HG03045 (cell line): ENCODE data around the gene DUSP21.
"Not testable (repeated sequence)": the region's sequence is repeated elsewhere in the genome, so short reads cannot be mapped to it uniquely, and the experiment has no call there.

Source experiments
- ATAC-seq: cut with Tn5 transposase; IDR thresholded peaks from one replicate; pipeline ENCODE4 v1.9.1; 2021; ENCODE audit warnings: mild to moderate bottlenecking, moderate library complexity; ENCODE audit not compliant: unreplicated experiment

The DUSP21 gene

DNA sequence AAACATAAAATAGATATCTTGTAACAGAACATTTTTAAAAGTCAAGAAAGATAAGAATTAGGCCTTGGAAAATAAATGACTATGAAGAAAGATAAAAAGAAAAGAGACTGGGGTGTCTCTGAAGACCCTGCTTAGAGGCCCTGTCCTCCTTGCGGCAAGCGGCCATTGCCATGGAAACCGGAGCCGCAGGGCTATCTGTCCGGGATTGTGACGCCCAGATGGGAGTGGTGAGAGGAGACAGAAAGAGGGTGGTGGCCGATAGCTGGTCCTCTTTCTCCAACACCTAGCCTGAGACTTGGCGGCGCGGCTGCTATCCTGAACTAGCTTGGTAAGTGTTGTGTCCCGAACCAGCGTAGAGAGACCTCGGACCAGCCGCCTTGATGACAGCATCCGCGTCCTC, at the start of gene DUSP21:
Gene DUSP21 (plus strand): TSS at position 269 of the 400 bp plus-strand sequence. CDS start 112 bp downstream, at position 381.
- ATAC-seq, result no peak

DNA sequence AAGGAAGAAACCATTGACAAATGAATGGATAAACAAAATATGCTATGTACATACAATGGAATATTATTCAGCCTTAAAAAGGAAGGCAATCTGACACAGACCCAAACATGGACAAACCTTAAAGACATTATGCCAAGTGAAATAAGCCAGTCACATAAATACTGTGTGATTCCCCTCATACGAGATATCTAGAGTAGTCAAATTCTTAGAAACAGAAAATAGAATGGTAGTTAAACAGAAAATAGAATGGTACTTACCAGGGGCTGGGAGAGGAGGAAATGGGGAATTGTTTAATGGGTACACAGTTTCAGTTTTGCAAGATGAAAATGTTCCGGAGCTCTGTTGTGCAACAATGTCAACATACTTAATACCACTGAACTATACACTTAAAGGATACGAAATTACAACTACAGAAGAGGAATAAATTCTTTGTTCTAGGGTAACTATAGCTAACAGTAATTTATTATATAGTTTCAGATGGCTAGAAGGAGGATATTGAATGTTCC, 47.8 kb upstream of the DUSP21 start:
- no peak for ATAC-seq

DNA sequence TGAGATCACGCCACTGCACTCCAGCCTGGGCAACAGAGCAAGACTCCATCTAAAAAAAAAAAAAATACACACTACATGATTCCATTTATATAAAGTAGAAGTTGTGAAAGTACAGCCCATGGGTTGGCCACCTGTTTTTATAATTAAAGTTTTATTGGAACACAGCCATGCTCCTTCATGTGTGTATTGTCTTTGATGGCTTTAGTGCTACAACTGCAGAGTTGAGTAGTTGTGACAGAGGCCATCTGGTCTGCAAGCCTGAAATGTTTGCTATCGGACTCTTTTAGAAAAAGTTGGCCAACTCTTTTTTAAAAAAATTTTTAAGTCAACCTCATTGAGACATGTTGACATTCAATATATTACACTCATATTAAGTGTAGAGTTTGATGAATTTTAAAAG, 41.2 kb upstream of the DUSP21 start:
- no peak for ATAC-seq

DNA sequence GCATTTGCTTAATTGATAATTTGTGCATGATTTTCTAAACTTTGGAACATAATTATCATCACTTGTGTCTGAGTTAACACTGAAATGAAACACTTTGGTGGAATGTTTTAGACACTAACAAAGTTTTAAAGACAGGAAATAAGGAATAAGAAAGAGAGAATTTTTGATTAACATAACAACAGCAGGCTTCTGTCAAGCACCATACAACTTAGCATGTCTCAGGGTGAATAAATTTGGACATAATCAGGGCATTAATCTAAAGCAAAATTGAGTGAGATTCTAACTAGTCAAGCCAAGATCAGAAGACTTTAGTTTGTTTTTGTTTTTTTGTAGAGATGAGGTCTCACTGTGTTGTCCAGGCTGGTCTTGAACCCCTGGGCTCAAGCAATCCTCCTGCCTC, 28.1 kb upstream of the DUSP21 start:
- ATAC-seq, result no peak

DNA sequence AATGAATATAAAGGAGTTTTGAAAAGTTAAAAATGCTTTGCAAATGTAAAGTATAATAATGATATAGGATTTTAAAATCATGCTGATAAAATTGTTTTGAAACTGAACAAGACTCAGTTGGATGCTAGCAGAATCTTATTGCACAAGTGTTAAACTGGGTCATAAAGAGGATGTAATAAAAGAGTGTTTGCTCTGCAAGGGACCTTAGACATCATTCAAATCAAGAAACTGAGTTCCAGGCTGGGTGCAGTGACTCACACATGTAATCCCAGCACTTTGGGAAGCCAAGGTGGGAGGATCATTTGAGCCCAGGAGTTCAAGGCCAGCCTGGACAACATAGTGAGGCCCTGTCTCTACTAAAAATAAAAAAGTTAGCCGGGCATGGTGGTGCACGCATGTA, 27.5 kb upstream of the DUSP21 start:
- no peak for ATAC-seq

DNA sequence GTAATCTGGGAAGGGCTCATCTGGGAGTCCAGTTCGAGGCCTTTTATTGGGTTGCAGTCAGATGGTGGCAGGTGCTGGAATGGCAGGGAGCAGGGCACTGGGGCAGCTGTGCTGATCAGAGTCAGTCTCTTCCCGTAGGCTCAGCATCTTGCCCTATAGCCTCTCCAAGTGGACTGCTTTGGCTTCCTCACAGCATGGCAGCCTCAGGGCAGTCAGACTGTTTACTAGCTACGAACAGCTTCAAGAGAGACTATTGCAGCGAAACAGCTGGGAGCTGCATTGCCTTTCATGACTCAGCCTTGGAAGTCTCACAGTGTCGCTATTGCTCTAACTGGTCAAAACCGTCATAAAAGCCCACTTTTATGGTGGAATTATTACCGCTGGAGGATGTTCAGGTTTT, 26.8 kb upstream of the DUSP21 start:
- no peak for ATAC-seq

DNA sequence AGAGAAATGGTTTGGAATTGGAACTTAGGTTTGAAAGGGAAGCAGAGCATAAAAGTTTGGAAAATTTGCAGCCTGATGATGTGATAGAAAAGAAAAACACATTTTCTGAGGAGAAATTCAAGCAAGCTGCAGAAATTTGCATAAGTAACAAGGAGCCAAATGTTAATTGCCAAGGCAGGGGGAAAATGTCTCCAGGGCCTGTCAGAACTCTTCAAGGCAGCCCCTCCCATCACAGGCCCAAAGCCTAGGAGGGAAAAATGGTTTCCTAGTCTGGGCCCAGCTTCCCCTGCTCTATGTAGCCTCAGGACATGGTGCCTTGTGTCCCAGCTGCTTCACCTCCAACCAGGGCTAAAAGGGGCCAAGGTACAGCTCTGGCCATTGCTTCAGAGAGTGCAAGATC, 21.2 kb upstream of the DUSP21 start:
- ATAC-seq, result no peak

DNA sequence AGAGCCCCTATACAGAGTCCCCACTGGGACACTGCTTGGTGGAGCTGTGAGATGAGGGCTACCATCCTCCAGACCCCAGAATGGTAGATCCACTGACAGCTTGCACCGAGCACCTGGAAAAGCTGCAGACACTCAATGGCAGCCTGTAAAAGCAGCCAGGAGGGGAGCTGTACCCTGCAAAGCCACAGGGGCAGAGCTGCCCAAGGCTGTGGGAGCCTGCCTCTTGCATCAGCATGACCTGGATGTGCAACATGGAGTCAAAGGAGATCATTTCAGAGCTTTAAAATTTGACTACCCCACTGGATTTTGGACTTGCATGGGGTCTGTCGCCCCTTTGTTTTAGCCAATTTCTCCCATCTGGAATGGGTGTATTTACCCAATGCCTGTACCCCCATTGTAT, 20.6 kb upstream of the DUSP21 start:
- not testable (repeated sequence) for ATAC-seq

DNA sequence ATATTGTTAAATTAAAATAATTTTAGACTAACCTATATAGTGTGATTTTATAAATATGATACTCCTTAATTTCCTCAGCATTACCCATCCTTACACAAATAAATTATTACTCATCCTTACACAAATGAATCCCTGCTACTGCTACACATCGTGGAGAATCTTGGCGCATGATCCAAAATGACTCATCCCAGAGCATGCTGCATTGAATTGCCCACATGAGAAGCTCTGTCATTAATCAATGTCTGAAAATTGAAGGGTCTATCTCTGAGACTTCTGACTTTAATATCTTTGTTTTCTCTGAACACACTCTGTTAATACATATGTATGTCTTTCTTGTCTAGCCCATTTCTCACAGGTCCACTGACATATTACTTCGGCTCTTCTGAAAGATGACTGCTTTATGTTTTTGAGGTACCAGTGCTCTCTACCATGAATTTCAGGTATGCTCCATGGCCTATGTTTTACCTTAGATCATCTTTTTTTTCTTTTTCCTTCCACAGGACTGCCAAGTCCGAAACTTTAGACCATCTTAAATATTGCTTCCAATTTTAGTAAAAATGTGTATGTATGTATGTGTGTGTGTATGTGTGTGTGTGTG, 15.7 kb upstream of the DUSP21 start:
- no peak for ATAC-seq

DNA sequence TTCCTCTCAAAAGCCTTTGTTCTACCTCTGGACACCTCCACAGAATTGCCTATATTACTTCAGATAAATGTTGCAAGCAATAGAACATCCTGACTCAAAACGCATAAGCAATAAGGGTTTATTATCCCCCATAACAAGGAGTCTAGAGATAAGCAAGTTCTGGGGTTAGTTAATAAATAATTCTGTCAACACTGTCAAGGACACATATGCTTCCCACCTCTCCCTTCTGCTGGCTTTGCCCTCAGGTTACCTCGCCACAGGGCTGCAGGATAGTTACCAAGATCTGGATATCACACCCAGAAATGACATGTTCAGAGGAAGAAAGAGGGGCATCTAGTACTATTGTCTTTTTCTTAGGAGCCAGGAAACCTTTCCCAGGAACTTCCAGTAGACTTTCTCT, 14.0 kb upstream of the DUSP21 start:
- no peak for ATAC-seq

DNA sequence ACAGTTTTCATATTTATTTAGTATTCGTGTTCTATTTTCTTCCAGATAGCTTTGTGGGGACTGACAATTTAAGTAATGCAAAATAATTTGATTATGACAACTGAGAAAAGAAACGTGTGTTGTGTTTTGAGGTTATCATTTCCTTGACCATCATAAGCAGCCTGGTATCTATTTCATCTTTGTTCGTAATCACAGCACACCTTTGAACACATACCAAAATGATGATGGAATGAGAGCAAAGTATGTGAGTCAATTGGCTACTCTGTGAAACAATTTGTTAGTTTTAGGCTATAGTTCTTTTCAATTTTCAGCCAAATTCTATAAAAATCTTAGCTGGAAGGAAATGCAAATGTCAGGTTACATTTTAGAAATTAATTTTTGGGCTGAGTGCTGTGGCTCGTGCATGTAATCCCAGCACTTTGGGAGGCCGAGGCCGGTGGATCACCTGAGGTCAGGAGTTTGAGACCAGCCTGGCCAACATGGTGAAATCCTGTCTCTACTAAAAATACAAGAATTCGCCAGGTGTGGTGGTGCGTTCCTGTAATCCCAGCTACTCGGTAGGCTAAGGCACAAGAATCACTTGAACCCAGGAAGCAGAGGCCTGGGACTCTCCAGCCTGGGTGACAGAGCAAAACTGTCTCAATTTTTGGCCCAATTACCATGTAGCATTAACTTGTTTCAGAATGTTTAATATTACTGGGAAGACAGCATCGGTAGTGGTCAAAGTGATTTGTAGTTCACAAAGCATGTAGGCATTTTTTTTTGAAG, 1.1 kb upstream of the DUSP21 start:
- no peak for ATAC-seq

DNA sequence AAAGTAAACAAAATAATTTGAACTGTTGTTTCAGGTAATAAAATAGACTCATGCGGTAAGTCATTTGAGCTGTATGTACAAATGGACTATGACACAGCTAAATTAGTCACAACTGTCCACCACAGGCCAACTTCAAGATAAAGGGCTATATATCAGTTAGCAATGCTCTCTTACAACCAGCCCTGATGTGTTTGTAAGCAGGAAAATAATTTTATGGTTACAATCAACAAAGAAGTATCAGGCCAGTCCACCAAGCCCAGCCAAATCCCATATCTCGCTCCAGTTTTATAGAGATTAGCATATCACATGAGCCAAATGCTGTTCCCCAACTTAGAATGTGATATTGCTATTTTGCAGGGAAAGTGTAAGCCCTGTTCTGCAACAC, 511 bp upstream of the DUSP21 start:
- no peak for ATAC-seq

DNA sequence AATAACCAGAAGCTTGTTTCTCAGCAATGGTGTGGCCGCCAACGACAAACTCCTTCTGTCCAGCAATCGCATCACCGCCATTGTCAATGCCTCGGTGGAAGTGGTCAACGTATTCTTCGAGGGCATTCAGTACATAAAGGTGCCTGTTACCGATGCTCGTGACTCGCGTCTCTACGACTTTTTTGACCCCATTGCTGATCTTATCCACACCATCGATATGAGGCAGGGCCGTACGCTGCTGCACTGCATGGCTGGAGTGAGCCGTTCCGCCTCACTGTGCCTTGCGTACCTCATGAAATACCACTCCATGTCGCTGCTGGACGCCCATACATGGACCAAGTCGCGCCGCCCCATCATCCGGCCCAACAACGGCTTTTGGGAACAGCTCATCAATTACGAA, 383 bp downstream of the DUSP21 start:
- ATAC-seq, result no peak

DNA sequence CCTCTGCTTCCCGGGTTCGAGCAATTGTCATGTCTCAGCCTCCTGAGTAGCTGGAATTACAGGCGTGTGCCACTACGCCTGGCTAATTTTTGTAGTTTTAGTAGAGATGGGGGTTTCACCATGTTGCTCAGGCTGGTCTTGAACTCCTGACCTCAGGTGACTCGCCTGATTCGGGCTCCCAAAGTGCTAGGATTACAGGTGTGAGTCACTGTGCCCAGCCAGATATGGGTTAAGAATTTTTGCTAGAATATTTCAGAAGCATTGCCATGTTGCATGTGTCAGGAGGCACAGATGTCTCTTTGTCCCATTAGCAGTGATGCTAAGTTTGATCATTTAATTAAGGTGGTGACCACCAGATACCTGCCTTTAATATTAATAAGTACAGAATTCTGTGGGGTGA, 7.1 kb downstream of the DUSP21 start:
- not testable (repeated sequence) for ATAC-seq

DNA sequence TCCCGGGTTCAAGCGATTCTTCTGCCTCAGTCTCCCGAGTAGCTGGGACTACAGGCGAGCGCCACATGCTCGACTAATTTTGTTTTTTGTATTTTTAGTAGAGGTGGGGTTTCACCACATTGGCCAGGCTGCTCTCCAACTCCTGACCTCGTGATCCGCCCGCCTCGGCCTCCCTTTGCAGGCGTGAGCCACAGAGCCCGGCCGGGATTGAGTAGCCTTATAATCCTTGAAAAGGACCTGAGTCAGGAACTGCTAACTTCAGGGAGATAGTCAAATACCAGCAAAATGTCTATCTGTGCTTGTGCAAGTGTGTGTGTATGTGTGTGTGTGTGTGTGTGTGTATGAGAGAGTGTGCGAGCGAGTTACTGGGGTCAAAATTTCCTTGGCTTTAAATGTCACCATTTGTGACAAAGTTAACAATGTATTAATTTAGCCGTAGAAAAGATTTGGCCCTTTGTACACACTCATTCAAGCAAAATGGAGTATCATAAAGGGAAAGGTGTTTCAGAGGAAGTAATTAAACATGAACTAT, 27.4 kb downstream of the DUSP21 start:
- no peak for ATAC-seq

DNA sequence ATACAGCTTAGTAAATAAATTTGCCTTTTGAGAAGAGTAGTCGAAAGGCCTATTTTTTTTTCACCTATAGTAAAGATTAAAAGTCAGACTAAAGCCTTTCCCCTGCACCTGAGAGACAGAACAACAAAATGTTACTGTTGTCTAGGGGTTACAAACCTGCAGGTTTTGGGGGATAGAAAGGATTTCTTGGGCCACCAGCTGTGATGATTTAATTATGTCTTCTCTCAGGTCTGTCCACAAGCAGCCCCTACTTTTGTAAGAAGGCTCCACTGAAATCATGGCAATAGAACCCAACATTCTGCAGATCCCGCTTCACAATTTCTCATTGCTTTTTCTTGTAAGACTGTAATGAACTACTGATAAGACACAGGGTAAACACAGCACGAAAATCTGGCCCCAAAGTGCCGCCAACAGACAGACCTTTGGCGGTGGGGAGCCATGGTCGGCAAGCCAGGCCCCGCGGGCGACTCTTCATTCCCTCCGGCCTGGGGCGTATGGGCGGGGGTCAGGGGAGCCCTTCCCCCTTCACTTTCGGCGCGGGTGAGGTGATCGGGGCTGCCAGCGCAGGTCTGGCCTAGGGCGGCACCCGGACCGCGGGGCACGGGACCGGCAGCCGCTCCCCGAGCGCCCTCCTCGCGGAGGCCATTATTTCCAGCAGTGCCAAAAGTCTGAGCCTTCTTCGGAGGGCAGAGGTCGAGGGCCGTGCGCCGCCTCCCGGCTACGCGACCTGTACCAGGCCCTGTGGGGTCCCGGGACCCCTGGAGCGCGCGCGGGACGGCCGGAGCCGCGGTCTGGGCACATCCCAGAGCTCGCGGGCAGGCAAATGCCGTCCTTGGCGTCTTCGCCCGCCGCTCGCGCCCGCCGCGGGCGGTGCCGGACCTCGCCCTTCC, 28.4 kb downstream of the DUSP21 start:
- peak; percentile 27 for ATAC-seq

DNA sequence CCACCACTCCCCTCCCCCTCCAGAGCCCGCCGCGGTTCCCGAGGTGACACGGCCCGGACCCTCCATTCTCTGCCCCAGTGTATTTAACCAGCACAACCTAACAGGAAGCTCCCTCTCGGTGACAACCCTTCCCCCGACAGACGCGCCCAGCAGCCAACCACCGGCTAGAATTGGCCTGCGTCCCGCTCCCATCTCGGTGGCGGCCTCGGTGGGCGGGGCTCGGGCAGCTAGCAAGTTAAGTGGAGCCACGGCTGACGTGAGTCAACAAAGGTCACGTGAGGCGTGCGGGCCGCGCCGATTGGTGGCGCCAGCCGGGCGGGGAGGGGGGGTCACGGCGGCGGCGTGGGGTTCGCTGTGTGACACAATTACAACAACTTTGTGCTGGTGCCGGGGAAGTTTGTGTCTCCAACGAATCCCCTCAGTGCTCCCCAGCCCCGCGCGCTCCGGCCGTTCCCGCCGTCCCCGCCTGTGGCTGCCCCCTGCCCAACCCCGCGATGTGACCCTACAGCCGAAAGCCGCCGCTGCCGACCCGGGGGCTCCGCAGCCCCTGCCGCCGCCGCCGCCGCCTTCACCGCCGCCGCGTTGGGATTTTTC, 29.1 kb downstream of the DUSP21 start, which contains the start of gene KDM6A:
Gene KDM6A (plus strand): TSS at position 368 of the 594 bp plus-strand sequence. CDS start 364 bp downstream, outside the sequence.
- ATAC-seq, result peak; percentile 87

DNA sequence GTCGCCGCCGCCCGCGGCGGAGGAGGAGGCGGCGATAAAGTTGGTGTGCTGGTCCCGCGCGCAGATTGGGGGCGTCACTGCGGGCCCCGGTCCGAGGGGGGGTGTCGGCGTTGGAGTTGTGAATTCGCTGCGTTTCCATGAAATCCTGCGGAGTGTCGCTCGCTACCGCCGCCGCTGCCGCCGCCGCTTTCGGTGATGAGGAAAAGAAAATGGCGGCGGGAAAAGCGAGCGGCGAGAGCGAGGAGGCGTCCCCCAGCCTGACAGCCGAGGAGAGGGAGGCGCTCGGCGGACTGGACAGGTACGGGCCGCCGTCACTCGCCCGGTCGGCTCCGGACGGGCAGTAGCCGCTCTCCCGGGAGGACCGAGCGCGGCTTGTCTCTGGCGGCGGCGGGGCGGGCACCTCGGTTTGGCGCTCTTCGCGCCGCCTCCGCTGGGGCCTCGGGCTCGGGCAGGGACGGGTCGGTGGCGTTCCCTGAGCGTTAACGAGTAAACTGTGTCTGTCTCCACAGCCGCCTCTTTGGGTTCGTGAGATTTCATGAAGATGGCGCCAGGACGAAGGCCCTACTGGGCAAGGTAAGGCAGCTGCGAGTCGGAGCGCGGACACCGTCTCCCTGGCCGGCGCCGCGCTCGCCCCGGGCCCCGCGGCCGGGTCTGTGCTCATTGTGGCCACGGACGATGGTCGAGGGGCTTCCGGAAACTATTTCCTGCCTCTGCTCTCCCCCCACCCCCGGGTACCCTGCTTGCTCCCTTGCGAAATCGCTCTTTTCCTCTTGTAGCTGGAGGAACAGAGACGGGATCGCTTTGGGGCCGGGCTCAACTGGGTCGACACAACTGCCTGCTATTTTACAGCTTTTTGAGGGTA, 29.8 kb downstream of the DUSP21 start:
- peak; percentile 17 for ATAC-seq

DNA sequence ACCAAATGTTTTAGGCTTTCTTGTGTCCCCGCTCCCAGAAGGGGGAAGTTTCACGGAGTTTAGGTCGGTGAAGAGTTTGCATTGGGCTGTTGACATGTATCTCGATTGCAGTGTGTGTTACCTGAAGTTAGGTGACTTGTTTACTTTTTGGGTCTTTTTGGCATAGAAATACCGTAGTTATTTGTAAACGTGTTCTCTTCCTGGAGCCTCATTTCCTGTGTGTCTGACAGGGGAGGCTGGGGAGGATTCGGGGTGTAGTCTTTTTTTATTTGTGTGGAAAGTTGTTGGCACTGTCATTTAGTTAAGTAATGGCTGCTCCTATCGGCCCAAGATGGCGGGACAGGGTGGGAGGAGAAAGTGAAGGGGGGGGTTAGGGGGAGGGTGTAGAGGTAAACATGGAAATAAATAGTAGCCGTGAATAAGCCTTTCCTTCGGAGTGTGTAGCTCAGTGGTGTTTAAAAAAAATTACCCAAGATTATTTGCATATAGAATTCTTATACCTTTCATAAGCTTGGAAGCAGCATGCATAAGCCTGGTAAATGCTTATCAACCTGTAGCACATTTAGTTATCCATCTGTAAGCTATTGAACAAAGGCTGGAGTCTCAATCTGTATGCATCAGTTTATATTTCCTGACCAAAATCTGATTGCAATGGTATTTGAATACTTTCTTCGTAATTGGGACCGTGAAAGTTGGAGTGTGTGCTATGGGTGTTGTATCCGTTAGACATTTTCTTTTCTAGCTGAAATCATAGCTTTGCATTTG, 30.8 kb downstream of the DUSP21 start:
- no peak for ATAC-seq
